Activated T-cell treated with anti-CD3 and anti-CD28 coated beads, Interleukin-2, amount 50 U/mL, for 24 hours (primary cell): ENCODE results near the gene PC.

Source experiments
- DNase-seq: peaks from one replicate; pipeline ENCODE4 v3.0.0-alpha.2; 2020
- H3K27ac Mint-ChIP-seq: 2 replicates; pipeline ENCODE4 v1.8.0; 2020; ENCODE audit warnings: mild to moderate bottlenecking, mixed read lengths
- H3K27me3 Mint-ChIP-seq: 2 replicates; pipeline ENCODE4 v1.8.0; 2020; ENCODE audit warnings: mixed read lengths
- H3K36me3 Mint-ChIP-seq: 2 replicates; pipeline ENCODE4 v1.8.0; 2020; ENCODE audit warnings: low read depth, mixed read lengths
- H3K4me1 Mint-ChIP-seq: 2 replicates; pipeline ENCODE4 v1.8.0; 2020; ENCODE audit warnings: low read depth, mixed read lengths
- H3K4me3 Mint-ChIP-seq: 2 replicates; pipeline ENCODE4 v1.8.0; 2020; ENCODE audit warnings: mild to moderate bottlenecking, moderate library complexity, mixed read lengths
- H3K9me3 Mint-ChIP-seq: 2 replicates; pipeline ENCODE4 v1.8.0; 2020; ENCODE audit warnings: mixed read lengths

The PC gene

GRCh38 chr11:66986178-66986545, 28.0 kb upstream of the PC start:
- no peaks in the 10 kb centered on the region for H3K36me3 Mint-ChIP-seq
- H3K4me1 Mint-ChIP-seq, result peaks cover 5% of the 10 kb centered on the region
- no peak for DNase-seq
- peak overlapping the region; percentile 4 for H3K27ac Mint-ChIP-seq
- no peak overlapping the region for H3K4me3 Mint-ChIP-seq
- H3K27me3 Mint-ChIP-seq, result peaks cover 18% of the 10 kb centered on the region
- no peaks in the 10 kb centered on the region for H3K9me3 Mint-ChIP-seq

DNA sequence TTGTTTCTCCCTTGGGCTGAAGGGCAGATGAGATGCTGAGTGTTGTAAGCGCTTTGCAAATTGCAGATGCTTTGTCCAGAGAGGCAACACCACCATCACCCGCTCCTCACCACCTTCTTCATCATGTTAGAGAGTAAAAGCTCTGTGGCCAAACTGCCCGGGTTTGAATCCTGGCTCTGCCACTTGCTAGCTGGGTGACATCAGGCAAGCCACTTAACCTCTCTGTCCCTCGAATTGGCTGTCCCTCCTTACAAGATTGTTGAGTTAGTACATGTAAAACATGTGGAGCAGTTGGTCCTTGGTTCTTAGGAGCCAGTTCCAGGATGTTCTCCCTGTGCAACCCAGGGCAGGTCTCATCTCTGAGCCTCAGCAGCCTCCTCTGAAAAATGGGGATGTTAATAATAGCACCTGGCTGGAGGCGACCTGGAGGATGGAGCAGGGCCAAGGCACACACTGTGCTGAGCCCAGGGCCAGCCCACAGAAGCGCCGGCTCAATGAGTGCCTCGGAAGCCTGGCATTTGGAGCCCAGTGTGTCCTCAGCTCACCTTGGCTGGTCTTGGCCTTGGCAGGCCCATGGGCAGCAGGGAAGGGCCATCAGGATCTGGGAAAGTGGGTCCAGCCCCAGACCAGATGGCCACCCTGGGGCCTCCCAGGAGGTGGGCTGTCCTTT, 27.5 kb upstream of the PC start:
- H3K27ac Mint-ChIP-seq, result no peak overlapping the region
- H3K4me3 Mint-ChIP-seq, result no peak overlapping the region
- DNase-seq, result no peak
- no peaks in the 10 kb centered on the region for H3K9me3 Mint-ChIP-seq
- no peaks in the 10 kb centered on the region for H3K36me3 Mint-ChIP-seq
- peaks cover 18% of the 10 kb centered on the region for H3K27me3 Mint-ChIP-seq
- H3K4me1 Mint-ChIP-seq, result peaks cover 5% of the 10 kb centered on the region

DNA sequence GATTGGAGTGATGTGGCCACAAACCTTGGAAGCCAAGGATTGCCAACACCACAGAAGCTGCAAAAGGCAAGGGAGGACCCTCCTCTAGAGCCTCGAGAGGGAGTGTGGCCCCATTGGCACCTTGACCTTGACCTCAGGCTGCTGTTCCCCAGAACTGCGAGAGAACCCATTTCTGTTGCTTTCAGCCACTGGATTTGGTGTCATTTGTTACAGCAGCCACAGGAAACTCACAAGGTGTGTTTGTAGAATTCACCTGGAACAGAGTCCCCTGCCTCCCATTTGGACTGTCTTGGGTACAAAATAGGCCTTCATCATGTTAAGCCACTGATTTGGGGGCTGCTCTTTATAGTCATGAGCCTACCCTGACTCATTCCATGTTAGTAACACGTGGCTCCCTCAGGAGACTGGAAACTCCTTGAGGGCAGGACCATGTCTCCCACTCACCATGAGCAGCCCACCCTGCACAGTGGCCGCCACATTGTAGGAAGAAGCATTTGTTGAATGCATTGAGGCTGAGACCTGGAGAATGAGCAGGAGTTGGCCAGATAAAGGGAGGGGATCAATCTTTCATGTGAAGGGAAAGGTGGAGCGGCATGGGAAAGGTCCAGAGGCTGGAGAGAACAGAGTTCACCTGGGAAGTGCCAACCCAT, 25.2 kb upstream of the PC start:
- Mint-ChIP-seq H3K4me1 (peaks cover 5% of the 10 kb centered on the region), H3K27me3 (peaks cover 9% of the 10 kb centered on the region), H3K4me3 (no peak overlapping the region), H3K9me3 (peaks cover 3% of the 10 kb centered on the region), H3K36me3 (no peaks in the 10 kb centered on the region), H3K27ac (no peak overlapping the region)
- DNase-seq, result no peak

GRCh38 chr11:66981976-66982578, 23.9 kb upstream of the PC start:
- Mint-ChIP-seq H3K36me3 (no peaks in the 10 kb centered on the region), H3K4me3 (no peak overlapping the region), H3K27ac (no peak overlapping the region), H3K27me3 (peaks cover 9% of the 10 kb centered on the region), H3K4me1 (peaks cover 5% of the 10 kb centered on the region), H3K9me3 (peaks cover 3% of the 10 kb centered on the region)
- no peak for DNase-seq

GRCh38 chr11:66979336-66979980, 21.3 kb upstream of the PC start:
- peaks cover 10% of the 10 kb centered on the region for H3K27me3 Mint-ChIP-seq
- H3K4me3 Mint-ChIP-seq, result no peak overlapping the region
- peaks cover 5% of the 10 kb centered on the region for H3K4me1 Mint-ChIP-seq
- no peaks in the 10 kb centered on the region for H3K36me3 Mint-ChIP-seq
- DNase-seq, result no peak
- H3K27ac Mint-ChIP-seq, result no peak overlapping the region
- peaks cover 3% of the 10 kb centered on the region for H3K9me3 Mint-ChIP-seq

DNA sequence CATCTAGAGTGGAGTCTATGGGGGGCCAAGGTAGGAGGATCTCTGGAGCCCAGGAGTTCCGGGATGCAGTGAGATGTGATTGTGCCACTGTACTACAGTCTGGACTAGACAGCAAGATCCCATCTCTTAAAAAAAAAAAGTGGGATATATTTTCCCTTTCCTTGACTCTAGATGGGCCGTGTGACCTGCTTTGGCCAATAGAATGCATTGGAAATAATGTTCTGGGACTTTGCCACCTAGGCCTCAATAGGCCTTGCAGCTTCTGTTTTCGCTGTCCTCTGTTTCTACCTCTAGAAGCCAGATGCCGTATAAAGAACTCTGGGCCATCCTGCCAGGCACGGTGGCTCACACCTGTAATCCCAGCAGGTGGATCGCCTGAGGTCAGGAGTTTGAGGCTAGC, 20.5 kb upstream of the PC start:
- no peaks in the 10 kb centered on the region for H3K36me3 Mint-ChIP-seq
- no peak overlapping the region for H3K4me3 Mint-ChIP-seq
- H3K27me3 Mint-ChIP-seq, result peaks cover 10% of the 10 kb centered on the region
- H3K4me1 Mint-ChIP-seq, result peaks cover 5% of the 10 kb centered on the region
- no peak for DNase-seq
- peaks cover 3% of the 10 kb centered on the region for H3K9me3 Mint-ChIP-seq
- no peak overlapping the region for H3K27ac Mint-ChIP-seq

DNA sequence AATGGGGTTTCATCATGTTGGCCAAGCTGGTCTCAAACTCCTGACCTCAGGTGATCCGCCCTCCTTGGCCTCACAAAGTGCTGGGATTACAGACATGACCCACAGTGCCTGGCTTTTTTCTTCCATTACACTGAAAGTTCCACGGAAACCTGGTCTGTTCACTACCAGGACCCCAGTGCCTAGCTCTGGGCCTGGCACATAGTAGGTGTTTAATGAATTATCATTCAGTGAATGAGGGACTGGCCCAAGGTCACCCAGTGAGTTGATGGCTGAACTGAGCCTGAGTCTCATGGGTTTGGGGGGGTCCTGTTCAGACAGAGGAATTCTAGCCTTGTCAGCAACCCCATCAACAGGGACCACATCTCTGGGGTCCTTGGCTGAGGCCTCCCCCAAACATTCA, 20.0 kb upstream of the PC start:
- Mint-ChIP-seq H3K27me3 (peaks cover 10% of the 10 kb centered on the region), H3K4me1 (peaks cover 5% of the 10 kb centered on the region), H3K27ac (no peak overlapping the region), H3K36me3 (no peaks in the 10 kb centered on the region), H3K4me3 (no peak overlapping the region), H3K9me3 (peaks cover 3% of the 10 kb centered on the region)
- no peak for DNase-seq

- DNase-seq, result no peak
- H3K36me3 Mint-ChIP-seq, result no peaks in the 10 kb centered on the region
- H3K27ac Mint-ChIP-seq, result no peak overlapping the region
- peaks cover 1% of the 10 kb centered on the region for H3K4me1 Mint-ChIP-seq
- no peak overlapping the region for H3K4me3 Mint-ChIP-seq
- H3K27me3 Mint-ChIP-seq, result peaks cover 12% of the 10 kb centered on the region
- peaks cover 3% of the 10 kb centered on the region for H3K9me3 Mint-ChIP-seq
Observed at GRCh38 chr11:66976925-66977324, 18.7 kb upstream of the PC start.

GRCh38 chr11:66976028-66976467, 17.9 kb upstream of the PC start:
- H3K9me3 Mint-ChIP-seq, result peaks cover 3% of the 10 kb centered on the region
- peaks cover 3% of the 10 kb centered on the region for H3K4me1 Mint-ChIP-seq
- H3K36me3 Mint-ChIP-seq, result no peaks in the 10 kb centered on the region
- H3K4me3 Mint-ChIP-seq, result no peak overlapping the region
- no peak overlapping the region for H3K27ac Mint-ChIP-seq
- DNase-seq, result peak; percentile 52
- H3K27me3 Mint-ChIP-seq, result peaks cover 11% of the 10 kb centered on the region

- no peaks in the 10 kb centered on the region for H3K36me3 Mint-ChIP-seq
- DNase-seq, result no peak
- H3K4me1 Mint-ChIP-seq, result peaks cover 9% of the 10 kb centered on the region
- no peak overlapping the region for H3K4me3 Mint-ChIP-seq
- H3K27me3 Mint-ChIP-seq, result peaks cover 14% of the 10 kb centered on the region
- H3K27ac Mint-ChIP-seq, result no peak overlapping the region
- H3K9me3 Mint-ChIP-seq, result peaks cover 3% of the 10 kb centered on the region
Observed at GRCh38 chr11:66975405-66976027, 17.3 kb upstream of the PC start.

- H3K4me1 Mint-ChIP-seq, result peaks cover 14% of the 10 kb centered on the region
- H3K36me3 Mint-ChIP-seq, result no peaks in the 10 kb centered on the region
- H3K27me3 Mint-ChIP-seq, result peaks cover 14% of the 10 kb centered on the region
- no peak within 1 kb of the TSS for H3K4me3 Mint-ChIP-seq
- DNase-seq, result no peak
- H3K9me3 Mint-ChIP-seq, result peaks cover 3% of the 10 kb centered on the region
- no peak within 1 kb of the TSS for H3K27ac Mint-ChIP-seq
Observed at GRCh38 chr11:66974724-66975404, 16.7 kb upstream of the PC start, which contains the start of gene C11orf86. Gene C11orf86 (plus strand): TSS chr11:66975304. CDS start chr11:66975363, 59 bp downstream.

GRCh38 chr11:66973956-66974580, 15.9 kb upstream of the PC start:
- Mint-ChIP-seq H3K27ac (no peak overlapping the region), H3K36me3 (no peaks in the 10 kb centered on the region), H3K9me3 (no peaks in the 10 kb centered on the region), H3K4me3 (no peak overlapping the region), H3K27me3 (peaks cover 14% of the 10 kb centered on the region), H3K4me1 (peaks cover 15% of the 10 kb centered on the region)
- DNase-seq, result no peak

- Mint-ChIP-seq H3K36me3 (no peaks in the 10 kb centered on the region), H3K27me3 (peaks cover 14% of the 10 kb centered on the region), H3K4me1 (peaks cover 18% of the 10 kb centered on the region), H3K4me3 (no peak overlapping the region), H3K27ac (no peak overlapping the region), H3K9me3 (no peaks in the 10 kb centered on the region)
- no peak for DNase-seq
Observed at GRCh38 chr11:66971488-66971887, 13.3 kb upstream of the PC start.
